Spleen (tissue), 7 donors: ENCODE results near the gene CTSE.

Source experiments
- POLR2A ChIP-seq, 3 donors: fragments of 450-650 bp; IDR thresholded peaks; one replicate each; pipeline ENCODE4 v1.5.1; 2017; ENCODE audit warnings: antibody characterized with exemption in 3 of 3, mild to moderate bottlenecking in 1 of 3
- POLR2AphosphoS5 ChIP-seq, 3 donors: sonication (generic); formaldehyde crosslinking; IDR thresholded peaks; one replicate each; pipeline ENCODE4 v1.5.1; 2017; ENCODE audit warnings: antibody characterized with exemption in 3 of 3
- TF ChIP-seq, protein P1 (sequence below), 11 experiments: fragments of 200-600 bp in 7 of 11; fragments of 450-650 bp in 4 of 11; sonication (generic) in 4 of 11; IDR thresholded peaks in 8 of 11; conservative IDR thresholded peaks in 3 of 11; 1 replicate in 7 of 11; 2 replicates in 4 of 11; pipeline versions ENCODE4 v1.4.0 to v1.8.0; 2016 to 2021; ENCODE audit warnings: antibody characterized with exemption in 11 of 11, inconsistent platforms in 4 of 11, mild to moderate bottlenecking in 1 of 11
- donor health status: DM: no; HTN: no; CAD: no; lungs with moderate emphysema.
- donor health status: DM: no; HTN: no; CAD: no.
- donor health status: DM: no; HTN: no; CAD: no.

GRCh38 chr1:206039046-206039973 is 15.6 kb upstream of the CTSE start:
- TF ChIP-seq, protein P1, sequence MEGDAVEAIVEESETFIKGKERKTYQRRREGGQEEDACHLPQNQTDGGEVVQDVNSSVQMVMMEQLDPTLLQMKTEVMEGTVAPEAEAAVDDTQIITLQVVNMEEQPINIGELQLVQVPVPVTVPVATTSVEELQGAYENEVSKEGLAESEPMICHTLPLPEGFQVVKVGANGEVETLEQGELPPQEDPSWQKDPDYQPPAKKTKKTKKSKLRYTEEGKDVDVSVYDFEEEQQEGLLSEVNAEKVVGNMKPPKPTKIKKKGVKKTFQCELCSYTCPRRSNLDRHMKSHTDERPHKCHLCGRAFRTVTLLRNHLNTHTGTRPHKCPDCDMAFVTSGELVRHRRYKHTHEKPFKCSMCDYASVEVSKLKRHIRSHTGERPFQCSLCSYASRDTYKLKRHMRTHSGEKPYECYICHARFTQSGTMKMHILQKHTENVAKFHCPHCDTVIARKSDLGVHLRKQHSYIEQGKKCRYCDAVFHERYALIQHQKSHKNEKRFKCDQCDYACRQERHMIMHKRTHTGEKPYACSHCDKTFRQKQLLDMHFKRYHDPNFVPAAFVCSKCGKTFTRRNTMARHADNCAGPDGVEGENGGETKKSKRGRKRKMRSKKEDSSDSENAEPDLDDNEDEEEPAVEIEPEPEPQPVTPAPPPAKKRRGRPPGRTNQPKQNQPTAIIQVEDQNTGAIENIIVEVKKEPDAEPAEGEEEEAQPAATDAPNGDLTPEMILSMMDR (IDR thresholded peaks at IDR 0.05 in 8 of 11, conservative IDR thresholded peaks at IDR 0.05 in 3 of 11), result no peak
- TF ChIP-seq POLR2A (IDR thresholded peaks at IDR 0.05), result no peak
- no peak for TF ChIP-seq POLR2AphosphoS5 (IDR thresholded peaks at IDR 0.05)
